ENCODE measurements around the gene CFAP92.

- TF ChIP-seq CTCF (tag by site-specific recombination; IDR thresholded peaks at IDR 0.05) (no peak), ZNF175 (tag by site-specific recombination; IDR thresholded peaks at IDR 0.05) (no peak), ZNF837 (tag by site-specific recombination; IDR thresholded peaks at IDR 0.05) (no peak), PBX3 (CRISPR knock-in tag; IDR thresholded peaks at IDR 0.05) (no peak)
Observed at GRCh38 chr3:128917291-128917690, 76.6 kb downstream of the CFAP92 start.
